ENCODE data around the gene ZFYVE28. TPM values are rescaled to one million over a fixed set of nuclear protein-coding genes. Genes with fewer than 3 reads are reported as not detected.
A peak's percentile ranks its signal among the peaks of the same experiment; 100 is the strongest.
"Not testable (repeated sequence)": the region's sequence is repeated elsewhere in the genome, so short reads cannot be mapped to it uniquely, and the experiment has no call there.

The ZFYVE28 gene
- total RNA-seq, 1 donor from 2014 or later, result 6.7 TPM

DNA sequence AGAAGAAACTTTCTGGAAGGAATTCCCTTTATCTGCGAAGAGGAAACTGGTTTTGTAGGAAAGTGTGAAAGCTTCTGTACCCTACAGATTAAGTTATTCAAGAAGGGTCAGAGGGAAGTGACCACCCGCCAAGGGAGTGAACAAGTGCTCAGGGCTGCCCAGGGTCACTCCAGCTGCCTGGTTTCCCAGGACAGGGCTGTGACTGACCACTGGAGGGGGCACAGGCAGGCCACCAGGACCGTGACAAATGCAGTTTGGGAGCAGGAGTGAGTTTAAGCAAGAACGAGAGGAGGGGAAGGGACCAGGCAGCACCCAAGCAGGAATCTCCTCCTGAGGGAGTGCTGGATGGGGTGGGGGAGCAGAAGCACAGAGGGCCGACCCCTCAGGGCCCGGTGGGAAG lies 34.2 kb downstream of the ZFYVE28 start:
- ATAC-seq (ENCODE audit: poor library complexity) (no peak), DNase-seq (no peak)
- intact Hi-C loops (cut with DNase I), result no loop called here

DNA sequence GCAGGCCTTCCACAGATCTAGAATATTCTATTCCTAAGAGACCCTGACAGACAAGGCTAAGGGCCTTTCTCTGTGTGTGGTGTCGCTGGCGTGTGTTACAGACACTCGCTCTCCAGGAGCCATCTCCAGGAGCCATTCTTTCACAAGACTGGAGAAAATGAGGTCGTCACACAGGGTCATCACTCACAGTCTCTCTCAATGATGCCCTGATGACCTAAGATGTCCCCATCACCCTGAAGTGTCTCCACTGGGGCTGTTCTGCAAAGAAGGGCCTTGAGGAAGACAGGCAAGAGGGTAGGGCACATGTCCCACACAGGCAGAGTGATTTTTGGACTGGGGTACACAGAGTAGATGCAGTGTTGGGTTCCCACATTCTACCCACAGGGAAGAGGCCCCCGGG lies 34.7 kb downstream of the ZFYVE28 start:
- intact Hi-C loops (cut with DNase I), result no loop called here
- no peak for DNase-seq
- ATAC-seq (ENCODE audit: poor library complexity), result no peak

DNA sequence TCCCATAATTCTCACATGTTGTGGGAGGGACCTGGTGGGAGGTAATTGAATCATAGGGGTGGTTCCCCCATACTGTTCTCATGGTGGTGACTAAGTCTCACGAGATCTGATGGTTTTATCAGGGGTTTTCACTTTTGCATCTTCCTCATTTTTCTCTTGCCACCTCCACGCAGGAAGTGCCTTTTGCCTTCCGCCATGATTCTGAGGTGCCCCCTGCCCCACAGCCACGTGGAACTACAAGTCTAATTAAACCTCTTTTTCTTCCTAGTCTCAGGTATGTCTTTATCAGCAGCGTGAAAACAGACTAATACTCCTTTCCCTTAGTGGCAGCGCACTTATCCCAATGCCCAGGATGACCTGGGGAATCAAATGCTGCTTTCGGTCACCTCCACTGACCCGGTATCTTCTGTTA lies 35.2 kb downstream of the ZFYVE28 start:
- DNase-seq; intact Hi-C loops (cut with DNase I); ATAC-seq (ENCODE audit: poor library complexity): not testable (repeated sequence)

DNA sequence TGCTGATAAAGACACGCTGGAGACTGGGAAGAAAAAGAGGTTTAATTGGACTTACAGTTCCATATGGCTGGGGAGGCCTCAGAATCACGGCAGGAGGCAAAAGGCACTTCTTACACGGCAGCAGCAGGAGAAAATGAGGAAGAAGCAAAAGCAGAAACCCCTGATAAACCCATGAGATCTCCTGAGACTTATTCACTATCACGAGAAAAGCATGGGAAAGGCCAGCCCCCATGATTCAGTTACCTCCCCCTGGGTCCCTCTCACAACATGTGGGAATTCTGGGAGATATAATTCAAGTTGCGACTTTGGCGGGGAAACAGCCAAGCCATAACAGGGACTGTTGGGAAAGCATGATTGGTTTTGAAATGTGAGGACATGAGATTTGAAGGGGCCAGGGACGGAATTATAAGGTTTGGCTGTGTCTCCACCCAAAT lies 35.7 kb downstream of the ZFYVE28 start:
- intact Hi-C loops (cut with DNase I); DNase-seq; ATAC-seq (ENCODE audit: poor library complexity): not testable (repeated sequence)

DNA sequence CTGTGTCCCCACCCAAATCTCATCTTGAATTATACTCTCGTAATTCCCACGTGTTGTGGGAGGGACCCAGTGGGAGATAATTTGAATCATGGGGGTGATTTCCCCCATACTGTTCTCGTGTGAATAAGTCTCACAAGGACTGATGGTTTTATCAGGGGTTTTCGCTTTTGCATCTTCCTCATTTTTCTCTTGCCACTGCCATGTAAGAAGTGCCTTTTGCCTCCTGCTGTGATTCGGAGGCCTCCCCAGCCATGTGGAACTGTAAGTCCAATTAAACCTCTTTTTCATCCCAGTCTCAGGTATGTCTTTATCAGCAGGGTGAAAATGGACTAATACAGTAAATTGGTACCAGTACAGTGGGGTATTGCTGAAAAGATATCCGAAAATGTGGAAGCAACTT lies 37.9 kb downstream of the ZFYVE28 start:
- DNase-seq; intact Hi-C loops (cut with DNase I); ATAC-seq (ENCODE audit: poor library complexity): not testable (repeated sequence)

DNA sequence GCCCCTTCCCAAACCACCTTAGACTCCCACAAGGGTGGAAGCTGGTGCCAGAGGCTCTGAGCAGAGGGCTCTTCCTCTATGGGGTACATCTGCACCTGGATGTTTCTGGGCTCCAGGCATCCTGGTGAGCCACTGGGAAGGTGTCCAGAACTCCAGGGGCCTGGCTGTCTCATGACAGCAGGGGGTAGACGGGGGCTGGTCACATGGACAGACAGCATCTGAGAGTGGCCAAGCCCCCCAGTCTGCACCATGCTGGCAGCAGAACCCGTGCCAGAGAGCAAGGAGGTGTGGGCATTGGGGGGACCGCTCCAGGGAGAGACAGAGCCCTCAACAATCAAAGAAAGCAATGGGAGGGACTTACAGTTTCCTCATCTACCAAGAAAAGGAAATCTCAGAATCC lies 39.5 kb downstream of the ZFYVE28 start:
- intact Hi-C loops (cut with DNase I), result no loop called here
- DNase-seq, result no peak
- ATAC-seq (ENCODE audit: poor library complexity), result no peak

DNA sequence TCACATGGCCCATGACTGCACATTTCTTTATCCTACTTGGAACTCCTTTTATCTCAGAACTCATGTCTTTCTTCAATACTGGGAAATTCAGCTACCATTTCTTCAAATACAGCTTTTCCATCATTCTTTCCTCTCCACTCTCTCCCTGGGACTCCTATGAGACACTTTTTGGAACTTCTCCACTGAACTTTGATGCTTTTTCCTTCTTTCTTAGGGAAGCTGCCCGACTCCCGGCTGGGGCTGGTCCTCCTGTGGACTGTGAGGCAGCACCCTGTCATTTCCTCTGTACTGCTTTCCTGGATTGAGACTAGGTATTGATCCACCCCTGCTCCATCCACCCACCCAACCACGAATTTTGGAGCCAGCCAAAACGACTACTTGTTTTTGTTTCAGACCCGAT lies 40.0 kb downstream of the ZFYVE28 start:
- intact Hi-C loops (cut with DNase I), result no loop called here
- ATAC-seq (ENCODE audit: poor library complexity), result no peak
- DNase-seq, result no peak

DNA sequence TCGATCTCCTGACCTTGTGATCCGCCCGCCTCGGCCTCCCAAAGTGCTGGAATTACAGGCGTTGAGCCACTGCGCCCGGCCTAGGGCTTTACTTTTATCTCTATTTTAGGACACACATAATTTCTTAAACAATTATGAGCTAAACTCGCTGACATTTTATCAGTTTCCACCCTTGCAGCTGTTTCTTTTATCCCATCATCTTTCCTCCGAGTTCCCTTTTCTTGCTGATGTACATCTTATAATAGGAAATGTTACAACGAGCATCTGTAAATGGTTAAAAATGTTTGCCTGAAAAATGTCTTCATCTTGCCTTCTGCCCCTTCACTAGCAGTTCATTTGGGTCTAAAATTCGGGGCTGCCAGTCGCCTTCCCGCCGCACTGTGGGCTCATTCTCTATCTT lies 41.2 kb downstream of the ZFYVE28 start:
- DNase-seq (no peak), ATAC-seq (ENCODE audit: poor library complexity) (no peak)
- intact Hi-C loops (cut with DNase I), result no loop called here

DNA sequence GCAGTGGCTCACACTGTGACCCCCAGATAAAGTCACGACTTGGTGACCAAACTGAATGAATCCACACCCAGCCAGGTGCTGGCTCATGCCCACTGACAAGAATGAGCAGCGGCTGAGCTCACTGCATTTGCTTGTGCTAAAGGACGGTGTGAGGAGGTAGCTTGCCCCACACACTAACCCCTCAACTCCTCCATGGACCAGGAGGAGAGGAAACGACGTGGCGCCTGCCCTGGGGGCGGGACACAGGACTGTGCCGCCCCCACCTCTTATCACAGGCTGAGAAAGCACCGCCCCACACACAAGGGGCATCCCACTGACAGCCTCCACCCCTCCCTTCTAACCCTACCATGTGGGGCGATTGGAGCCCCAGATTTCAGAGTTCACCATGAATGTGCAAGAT lies 43.0 kb downstream of the ZFYVE28 start:
- intact Hi-C loops (cut with DNase I), result no loop called here
- ATAC-seq (ENCODE audit: poor library complexity), result no peak
- no peak for DNase-seq

DNA sequence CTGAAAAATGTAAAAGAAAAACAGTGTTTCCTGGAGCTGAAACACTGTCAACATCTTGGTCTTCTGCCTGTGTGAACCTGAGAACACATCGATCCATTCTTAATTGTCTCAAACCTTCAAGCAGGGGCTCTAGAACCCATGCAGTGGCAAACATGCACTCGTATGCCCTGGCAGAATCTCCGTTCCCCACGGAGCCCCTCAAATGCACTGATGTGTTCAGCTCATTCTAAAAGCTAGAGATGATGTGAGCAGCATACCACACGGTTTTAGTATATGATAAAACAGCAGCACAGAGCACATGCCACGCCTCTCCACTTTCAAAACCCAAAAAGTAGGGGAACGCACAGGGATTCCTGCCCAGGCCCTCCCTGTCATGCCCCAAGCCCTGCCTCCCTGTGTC lies 44.9 kb downstream of the ZFYVE28 start:
- intact Hi-C loops (cut with DNase I), result no loop called here
- no peak for DNase-seq
- no peak for ATAC-seq (ENCODE audit: poor library complexity)

DNA sequence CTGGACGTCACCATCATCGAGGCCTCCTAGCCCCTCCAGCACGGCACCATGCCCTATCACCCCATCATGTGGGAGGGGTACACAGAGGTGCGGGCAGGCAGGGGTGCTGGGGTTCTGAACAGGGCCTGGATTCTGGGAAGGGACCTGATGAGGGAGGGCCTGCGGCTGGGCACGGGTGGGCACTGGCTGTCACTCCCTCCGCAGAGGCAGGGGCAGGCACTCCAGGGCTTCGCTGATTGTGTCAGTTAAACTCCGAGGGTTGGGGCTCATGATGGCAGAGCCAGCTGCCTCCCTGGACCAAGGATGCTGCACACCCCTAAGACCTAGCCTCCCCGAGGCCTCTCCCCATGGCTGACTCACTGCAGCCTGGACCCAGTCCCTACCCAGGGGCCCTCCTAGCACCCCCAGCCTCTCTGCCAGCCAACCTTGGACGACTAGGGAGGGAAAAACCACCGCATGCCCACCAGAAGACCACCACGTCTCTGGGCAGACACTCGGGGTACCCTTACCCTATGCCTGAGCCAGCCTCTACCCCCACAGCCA lies 45.9 kb downstream of the ZFYVE28 start:
- intact Hi-C loops (cut with DNase I), result no loop called here
- no peak for ATAC-seq (ENCODE audit: poor library complexity)

DNA sequence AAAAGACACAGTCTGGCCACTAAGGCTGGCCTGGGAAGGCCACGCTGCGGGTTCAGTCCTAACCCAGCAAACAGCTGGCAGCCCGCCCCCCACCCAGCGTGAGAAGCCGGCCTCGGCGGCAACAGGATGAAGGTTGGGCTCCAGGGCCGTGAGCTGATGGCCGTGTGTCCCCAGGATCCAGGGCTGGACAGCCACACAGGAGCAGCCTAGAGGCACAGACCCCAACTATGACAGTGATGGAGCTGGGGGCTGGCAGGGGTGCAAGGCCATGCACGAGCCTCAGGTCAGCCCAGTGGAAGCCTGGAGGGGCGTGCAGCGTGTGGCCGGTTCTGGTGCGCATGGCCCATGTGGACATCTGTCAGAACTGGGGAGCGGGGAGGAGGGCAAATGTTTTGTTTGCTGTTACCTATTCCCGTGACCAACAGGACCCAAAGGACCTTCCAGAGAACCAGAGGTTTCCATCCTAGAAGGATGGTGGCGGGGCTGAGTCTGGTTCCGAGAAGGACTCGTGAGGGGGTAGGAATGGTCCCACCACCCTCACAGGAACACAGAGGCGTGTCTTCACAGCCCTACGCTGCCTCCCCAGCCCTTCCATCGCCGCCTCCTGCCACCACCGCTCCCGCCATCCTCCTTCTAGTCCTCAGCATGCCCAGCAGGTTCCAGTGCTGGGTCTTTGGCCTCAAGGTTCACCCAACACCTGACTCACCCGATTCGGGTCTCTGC lies 46.5 kb downstream of the ZFYVE28 start:
- no peak for ATAC-seq (ENCODE audit: poor library complexity)
- intact Hi-C loops (cut with DNase I), result no loop called here
- DNase-seq, result no peak

More for the DNA sequence above, 45.9 kb downstream of the ZFYVE28 start:
- DNase-seq, result no peak

DNA sequence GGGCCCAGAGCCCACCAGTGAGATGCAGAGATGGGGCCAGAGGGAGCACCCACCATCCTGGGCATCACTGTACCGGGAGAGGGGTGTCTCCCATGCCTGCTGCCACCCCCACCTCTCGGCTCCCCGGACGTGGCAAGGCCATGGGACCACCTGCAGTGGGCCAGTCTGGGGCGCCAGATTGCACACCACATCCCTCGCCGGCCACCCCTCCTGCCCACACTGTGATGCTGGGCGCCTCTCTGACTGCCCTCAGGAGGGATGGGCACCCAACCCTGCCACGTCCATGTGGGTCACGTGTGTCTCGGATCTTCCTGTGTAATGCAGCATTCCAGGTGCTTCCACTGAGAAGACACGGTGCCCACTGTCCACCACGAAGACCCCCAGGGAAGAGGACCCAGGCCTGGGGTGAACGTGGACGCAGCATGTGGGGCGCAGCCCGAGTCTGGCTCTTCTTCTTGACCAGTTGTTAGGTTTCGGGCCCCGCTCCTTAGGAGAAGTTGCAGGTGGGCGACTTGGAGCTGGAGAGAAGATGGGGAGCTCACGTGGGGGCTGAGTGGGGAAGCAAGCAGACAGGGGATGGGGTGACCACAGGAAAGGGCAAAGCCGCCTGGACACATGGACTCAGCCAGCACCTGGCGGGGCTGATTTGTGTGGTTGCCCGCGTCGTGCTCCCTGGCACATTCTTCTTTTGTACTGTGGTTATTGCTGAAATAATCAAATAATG lies 47.7 kb downstream of the ZFYVE28 start:
- DNase-seq, result no peak
- ATAC-seq (ENCODE audit: poor library complexity), result no peak
- intact Hi-C loops (cut with DNase I), result no loop called here

DNA sequence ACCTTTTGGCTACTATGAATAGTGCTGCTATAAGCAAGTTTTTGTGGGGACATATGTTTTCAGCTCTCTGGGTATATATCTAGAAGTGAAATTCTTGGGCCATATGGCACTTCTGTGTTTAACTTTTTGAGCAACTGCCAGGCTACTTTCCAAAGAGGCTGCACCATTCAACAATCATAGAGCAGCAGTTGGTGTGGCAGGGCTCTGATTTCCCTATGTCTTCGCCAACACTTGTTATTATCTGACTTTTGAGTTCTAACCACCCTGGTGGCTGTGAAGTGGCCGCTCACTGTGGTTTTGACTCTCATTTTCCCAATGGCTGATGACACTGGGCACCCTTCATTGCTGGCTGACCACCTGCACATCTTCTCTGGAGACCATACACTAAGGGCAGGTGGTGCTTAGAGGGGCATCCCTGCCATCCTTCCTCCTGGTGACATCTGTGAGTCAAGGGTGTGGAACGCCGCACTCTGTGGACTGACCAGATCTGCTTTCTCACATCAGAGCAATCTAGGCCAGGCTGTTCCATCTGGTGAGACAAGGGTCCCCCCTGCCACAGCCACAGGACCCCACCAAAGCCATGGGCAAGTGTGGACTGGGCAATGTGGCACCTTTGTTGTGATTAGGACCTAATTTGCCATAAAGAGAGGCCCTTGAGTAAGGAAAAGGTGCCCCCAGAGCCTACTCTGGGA lies 49.6 kb downstream of the ZFYVE28 start:
- DNase-seq (no peak), ATAC-seq (ENCODE audit: poor library complexity) (no peak)
- intact Hi-C loops (cut with DNase I), result no loop called here

DNA sequence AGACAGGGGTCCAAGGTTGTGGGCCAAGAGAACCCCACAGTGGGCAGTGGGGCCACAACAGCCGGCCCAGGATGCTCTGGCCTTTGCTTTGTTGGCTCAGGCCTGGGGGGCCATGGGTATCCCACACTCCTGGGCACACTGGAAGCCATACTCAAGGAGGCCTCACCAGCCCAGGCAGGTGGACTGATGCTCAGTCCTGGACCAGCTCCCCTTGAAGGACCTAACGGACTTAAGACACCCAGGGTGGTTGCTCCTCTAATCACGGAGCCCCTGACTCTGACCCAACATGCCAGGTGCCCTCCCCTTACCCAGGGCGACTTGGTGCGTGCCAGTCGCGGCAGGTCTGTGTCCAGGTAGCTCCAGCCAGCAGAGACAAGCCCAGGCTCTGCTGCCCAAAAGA lies 50.8 kb downstream of the ZFYVE28 start:
- no peak for DNase-seq
- ATAC-seq (ENCODE audit: poor library complexity), result no peak
- intact Hi-C loops (cut with DNase I), result no loop called here

DNA sequence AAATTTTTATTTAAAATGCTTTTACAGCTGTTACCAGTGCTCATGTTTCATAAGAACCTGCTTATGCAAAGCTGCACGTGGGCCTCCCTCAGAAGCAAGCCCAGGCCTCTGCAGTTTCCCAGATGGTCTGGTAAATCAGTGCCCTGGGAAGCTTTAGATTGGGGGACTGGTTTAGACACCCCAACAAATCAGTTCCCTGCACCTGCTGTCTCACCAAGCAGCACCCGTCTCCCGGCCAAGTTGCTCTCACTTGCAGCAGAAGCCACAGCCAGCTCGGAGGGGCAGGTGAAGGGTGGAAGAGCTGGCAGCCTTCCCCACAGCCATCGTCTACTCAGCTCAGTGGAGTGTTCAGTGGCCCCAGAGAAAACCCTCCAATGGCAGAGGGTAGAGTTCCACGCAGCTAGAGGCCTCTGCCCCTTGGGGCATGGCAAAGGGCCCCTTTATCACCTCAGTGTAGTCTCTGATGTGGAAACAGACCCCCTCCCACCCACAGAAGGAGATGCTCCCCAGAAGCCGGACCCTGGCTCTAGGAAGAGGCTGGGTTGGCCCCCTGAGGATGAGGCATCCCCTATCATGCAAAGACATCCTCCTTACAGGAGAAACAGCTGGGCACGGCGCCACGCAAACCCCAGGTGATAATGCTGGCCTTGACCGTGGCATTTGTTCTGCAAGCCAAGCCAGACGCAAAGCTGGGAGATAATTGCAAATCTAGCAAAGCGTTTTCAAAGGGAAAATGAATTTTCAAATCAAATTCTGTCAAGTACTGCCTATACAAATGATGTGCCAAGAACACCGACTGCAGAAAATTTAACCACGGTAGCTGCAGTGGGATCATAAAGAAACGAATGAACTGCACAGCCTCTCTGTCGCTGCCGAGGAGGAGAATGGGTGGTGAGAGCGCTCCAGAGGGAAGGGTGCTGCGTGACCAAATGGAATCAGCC lies 51.9 kb downstream of the ZFYVE28 start:
- intact Hi-C loops (cut with DNase I), result no loop called here
- ATAC-seq (ENCODE audit: poor library complexity) (no peak), DNase-seq (no peak)

DNA sequence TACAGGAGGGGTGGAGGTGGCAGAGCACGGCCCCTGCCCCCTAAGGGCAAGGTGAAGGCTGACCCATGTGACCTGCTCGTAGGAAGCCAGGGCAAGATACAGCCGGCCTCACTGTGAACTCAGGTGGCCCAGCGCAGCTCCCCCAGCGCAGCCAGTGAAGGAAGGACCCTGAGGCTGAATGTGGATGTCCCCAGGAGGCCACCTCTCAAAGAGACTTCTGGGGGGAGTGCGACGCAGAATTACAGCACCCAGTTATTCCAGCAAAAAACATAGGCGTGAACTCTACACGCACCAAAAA lies 52.6 kb downstream of the ZFYVE28 start:
- intact Hi-C loops (cut with DNase I), result no loop called here
- ATAC-seq (ENCODE audit: poor library complexity) (no peak), DNase-seq (no peak)

DNA sequence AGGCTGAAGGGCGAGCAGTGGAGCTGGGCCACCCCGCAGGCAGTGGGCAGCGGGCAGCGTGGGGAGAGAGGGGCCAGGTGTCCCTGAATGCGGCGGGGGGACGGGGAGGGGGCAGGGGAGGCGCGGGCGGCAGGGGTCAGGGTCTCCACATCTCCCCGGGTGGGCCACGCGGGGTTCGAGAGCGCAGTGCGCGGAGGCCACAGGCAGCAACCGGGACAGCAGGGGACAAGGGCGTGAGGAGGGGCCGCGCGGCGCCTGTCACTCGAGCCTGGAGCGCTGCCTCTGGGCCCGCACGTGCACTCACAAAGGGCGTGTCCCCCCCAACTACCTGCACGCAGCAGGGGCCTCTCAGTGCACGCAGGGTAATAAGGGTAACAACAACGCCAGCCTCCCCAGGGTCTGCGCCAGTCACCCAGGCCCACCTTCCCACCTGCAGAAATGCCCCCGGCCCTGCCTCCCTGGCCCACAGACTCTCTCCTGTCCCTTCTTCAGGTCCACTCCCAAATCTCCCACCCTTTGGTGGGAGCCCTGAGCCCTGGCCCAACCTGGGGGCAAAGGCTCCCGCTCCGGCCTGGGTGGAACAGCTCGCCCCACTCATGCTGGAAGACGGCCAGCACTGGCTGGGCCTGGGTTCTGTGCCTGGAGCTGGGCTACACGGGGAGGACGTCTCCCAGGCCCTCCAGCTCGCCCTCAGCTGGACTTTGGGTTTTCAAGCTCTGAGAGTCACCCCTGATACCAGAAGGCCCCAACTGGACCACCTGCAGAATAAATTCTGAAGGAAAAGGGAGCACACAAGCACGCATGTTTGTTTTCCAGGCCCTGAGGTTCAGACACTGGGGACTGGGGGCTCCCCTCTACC lies 53.2 kb downstream of the ZFYVE28 start:
- no peak for DNase-seq
- peak; percentile 16 for ATAC-seq (ENCODE audit: poor library complexity)
- intact Hi-C loops (cut with DNase I), result no loop called here
